Astrocyte (in vitro differentiated cells and primary cell): ENCODE measurements around the gene CORO2A.

Experiments used
- EZH2 ChIP-seq: IDR thresholded peaks from 2 replicates; pipeline ENCODE4 v1.6.1; 2012; ENCODE audit warnings: mild to moderate bottlenecking, low read length, inconsistent platforms; ENCODE audit not compliant: insufficient read depth
- TF ChIP-seq, protein P1 (sequence below): IDR thresholded peaks from 2 replicates; pipeline ENCODE4 v1.5.1; 2011; ENCODE audit warnings: low read depth, mild to moderate bottlenecking, inconsistent platforms, low read length, moderate library complexity; ENCODE audit not compliant: insufficient read depth

DNA sequence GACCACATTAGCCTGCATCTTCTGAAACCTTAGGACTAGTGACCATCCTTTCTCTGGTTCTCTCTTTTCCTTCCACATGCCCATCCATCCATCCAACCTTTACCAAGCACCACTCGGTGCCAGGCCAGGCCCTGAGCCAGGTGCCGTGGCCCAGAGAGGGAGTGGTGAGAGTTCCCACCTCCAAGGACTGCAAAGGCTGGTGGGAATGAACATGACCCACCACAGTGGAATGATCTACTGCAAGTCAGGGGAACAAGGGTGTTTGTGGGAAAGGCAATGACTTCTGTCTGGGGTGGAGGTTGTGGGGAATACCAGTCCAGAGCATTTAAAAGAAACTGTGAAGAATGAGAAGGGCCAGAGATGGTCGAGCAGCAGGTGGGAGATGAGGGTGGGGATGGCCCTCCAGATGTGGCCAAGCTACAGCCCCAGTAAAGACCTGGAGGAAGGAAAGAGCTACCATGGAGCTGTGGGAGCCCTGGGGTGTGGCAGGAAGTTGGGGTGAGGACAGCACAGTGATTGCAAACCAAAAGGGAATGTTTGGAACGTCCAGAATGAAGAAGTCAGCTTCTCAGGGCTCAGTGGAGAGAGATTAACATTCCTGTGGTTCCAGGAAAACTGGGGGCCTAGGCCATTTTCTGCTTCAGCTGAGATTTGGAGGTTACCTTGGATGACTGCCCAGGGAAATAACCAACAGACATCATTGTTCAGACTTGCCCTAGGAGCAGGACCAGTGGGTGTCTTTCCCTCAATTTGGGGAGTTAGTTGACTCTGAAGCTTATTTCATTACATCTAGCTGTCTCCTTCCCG lies 30.7 kb upstream of the CORO2A start:
- TF ChIP-seq, protein P1, sequence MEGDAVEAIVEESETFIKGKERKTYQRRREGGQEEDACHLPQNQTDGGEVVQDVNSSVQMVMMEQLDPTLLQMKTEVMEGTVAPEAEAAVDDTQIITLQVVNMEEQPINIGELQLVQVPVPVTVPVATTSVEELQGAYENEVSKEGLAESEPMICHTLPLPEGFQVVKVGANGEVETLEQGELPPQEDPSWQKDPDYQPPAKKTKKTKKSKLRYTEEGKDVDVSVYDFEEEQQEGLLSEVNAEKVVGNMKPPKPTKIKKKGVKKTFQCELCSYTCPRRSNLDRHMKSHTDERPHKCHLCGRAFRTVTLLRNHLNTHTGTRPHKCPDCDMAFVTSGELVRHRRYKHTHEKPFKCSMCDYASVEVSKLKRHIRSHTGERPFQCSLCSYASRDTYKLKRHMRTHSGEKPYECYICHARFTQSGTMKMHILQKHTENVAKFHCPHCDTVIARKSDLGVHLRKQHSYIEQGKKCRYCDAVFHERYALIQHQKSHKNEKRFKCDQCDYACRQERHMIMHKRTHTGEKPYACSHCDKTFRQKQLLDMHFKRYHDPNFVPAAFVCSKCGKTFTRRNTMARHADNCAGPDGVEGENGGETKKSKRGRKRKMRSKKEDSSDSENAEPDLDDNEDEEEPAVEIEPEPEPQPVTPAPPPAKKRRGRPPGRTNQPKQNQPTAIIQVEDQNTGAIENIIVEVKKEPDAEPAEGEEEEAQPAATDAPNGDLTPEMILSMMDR, result no peak
- no peak for TF ChIP-seq EZH2
